GM18873 (cell line): ENCODE measurements around the gene CFAP119.

Experiments
- ATAC-seq: cut with Tn5 transposase; IDR thresholded peaks from one replicate; pipeline ENCODE4 v1.9.1; 2021; ENCODE audit warnings: mild to moderate bottlenecking, moderate library complexity, moderate number of reproducible peaks; ENCODE audit not compliant: unreplicated experiment, low FRiP score

CFAP119 gene

DNA sequence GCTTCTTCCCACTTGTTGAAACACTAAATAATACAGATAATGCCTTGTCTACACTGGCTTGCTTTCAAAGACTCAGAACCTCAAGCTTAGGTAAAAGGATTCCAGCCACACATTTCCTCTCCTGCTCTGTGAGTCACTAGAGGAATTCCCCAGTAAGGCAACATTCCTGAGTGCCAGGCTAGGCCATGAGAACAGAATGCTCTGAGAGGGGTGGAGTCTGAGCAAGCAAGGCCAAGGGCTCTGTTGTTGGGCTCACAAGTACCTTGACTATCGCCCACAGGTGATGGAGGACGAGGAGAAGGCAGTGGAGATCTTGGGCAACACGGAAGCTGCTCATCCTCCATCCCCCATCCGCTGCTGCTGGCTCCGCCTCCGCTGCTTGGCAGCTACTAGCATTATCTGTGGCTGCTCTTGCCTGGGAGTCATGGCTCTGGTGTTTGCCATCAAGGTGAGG lies 20.4 kb downstream of the CFAP119 start:
- no peak for ATAC-seq

DNA sequence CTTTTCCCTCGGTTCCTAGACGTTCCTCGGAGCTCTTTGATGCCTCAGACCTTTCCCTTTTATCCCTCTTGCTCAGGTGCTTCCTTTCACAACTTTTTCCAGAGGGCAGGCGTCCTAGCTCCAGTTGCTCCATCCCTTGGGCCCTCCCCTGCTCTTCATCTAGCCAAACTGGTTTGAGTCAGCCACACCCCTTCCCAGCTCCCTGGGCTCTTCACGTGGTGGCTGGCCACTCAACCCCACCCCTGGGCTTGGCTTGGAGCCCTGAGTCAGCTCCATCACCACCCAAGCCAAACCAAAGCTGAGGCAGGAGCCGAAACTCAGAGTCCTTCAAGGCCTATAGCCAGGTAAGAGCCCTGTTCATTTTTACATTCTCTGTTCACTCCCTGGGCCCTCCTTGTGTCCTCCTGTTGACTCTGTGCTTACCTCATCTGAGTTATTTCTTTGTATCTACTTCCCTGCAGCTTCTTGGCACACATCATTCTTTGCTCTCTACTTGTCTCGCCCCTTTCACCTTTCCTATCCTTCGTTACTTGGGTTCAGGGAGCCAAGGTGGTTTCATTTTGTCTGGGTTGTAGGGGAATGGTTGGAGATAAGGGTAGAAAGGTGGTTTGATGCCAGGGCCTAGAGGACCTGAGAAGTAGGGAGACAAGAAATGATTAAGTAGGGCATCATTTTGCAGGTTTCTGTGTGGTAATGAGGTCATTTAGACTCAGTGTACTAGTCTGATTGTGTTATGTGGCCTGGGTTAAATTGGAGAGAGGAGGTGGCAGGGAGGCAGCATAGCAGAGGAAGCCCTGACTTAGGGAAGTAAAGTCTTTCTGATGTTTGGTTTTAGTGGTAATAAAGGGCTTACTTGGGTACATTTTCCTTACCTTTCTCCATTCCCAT lies 21.3 kb downstream of the CFAP119 start:
- no peak for ATAC-seq

DNA sequence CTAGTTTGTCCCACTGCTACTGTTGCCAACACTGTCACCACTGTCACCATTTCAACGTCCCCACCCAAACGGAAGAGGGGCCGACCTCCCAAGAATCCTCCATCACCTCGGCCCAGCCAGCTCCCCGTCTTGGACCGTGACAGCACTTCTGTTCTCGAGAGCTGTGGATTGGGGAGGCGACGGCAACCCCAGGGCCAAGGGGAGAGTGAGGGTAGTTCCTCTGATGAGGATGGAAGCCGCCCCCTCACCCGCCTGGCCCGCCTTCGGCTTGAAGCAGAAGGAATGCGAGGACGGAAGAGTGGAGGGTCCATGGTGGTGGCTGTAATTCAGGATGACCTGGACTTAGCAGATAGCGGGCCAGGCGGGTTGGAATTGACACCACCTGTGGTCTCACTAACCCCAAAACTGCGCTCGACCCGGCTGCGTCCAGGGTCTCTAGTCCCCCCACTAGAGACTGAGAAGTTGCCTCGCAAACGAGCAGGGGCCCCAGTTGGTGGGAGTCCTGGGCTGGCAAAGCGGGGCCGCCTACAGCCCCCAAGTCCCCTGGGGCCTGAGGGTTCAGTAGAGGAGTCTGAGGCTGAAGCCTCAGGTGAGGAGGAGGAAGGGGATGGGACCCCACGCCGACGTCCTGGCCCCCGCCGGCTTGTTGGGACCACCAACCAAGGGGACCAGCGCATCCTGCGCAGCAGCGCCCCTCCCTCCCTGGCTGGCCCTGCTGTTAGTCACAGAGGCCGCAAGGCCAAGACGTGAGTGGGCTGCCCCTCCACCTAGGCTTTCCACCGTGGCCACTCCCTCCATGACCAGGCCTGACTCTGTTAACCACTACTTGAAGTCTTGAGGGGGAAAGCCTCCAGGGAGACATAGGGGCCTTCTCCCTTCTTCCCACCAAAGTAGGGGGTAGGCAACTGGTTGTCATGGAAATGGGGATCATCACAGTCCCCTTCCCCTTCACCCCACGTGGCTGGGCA lies 22.6 kb downstream of the CFAP119 start:
- ATAC-seq, result no peak

DNA sequence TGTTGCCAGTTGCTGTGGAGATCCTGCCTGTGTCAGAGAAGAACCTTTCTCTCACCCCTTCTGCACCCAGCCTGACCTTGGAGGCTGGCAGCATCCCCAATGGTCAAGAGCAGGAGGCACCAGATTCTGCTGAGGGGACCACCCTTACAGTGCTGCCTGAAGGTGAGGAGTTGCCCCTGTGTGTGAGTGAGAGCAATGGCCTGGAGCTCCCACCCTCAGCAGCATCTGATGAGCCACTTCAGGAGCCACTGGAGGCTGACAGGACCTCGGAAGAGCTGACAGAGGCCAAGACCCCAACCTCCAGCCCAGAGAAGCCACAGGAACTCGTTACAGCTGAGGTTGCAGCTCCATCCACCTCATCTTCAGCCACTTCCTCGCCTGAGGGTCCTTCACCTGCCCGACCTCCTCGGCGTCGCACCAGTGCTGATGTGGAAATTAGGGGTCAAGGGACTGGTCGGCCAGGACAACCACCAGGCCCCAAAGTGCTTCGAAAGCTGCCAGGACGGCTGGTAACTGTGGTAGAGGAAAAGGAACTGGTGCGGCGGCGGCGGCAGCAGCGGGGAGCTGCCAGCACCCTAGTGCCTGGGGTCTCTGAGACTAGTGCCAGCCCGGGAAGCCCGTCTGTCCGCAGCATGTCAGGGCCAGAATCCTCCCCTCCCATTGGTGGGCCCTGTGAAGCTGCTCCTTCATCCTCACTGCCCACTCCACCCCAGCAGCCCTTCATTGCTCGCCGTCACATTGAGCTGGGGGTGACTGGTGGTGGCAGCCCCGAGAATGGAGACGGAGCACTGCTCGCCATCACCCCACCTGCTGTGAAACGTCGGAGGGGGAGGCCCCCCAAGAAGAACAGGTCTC lies 23.8 kb downstream of the CFAP119 start:
- ATAC-seq, result no peak

DNA sequence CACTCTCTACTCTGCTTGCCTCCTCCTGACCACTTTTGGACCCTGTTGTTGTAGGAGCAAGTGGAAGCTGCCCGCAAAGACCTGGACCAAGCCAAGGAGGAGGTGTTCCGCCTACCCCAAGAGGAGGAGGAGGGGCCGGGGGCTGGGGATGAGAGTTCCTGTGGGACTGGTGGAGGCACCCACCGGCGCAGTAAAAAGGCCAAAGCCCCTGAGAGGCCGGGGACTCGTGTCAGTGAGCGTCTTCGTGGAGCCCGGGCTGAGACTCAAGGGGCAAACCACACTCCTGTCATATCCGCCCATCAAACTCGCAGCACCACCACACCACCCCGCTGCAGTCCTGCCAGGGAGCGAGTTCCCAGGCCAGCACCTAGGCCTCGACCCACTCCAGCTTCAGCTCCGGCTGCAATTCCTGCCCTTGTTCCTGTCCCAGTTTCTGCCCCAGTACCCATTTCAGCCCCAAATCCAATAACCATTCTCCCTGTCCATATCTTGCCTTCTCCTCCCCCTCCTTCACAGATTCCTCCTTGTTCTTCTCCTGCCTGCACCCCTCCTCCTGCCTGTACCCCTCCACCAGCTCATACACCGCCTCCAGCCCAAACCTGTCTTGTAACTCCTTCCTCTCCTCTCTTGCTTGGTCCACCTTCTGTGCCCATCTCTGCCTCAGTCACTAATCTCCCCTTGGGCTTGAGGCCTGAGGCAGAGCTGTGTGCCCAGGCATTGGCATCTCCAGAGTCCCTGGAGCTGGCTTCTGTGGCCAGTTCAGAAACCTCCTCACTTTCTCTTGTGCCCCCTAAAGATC lies 24.7 kb downstream of the CFAP119 start:
- ATAC-seq, result no peak

DNA sequence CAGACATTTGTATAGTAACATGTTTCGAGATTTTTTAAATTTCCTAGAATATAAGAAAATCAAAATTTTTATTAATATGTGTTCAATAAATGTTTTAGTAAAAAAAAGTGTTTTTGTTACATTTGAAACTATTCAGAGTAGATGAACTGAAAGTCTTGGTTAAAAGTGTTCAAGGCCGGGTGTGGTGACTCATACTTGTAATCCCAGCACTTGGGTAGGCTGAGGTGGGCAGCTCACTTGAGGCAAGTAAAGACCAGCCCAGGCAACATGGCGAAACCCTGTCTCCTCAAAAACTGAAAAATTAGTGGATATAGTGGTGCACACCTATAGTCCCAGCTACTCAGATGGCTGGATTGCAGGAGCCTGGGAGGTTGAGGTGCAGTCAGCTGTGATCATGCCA lies 30.5 kb downstream of the CFAP119 start:
- no peak for ATAC-seq

DNA sequence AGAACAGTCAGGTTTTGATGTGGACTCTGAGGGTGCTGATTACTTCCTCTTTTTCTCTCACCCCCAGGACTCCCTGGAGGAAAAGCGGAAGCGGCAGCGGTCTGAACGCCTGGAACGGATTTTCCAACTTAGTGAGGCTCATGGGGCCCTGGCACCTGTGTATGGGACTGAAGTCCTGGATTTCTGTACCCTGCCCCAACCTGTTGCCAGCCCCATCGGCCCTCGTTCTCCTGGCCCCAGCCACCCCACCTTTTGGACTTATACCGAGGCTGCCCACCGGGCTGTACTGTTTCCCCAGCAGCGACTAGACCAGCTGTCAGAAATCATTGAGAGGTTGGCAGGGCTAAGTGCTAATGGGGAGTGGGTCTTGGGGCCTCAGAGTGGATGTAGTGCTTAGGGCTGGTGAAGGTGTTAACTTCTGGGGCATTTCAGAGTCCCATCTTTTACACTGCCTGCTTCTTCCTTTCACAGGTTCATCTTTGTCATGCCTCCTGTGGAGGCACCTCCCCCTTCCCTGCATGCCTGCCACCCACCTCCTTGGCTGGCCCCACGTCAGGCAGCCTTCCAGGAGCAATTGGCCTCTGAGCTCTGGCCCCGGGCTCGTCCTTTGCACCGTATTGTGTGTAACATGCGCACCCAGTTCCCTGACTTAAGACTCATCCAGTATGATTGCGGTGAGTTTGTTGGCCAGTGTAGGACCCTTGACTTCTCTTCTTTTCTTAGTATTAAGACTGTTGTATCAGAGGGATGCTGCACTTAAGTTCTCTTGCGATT lies 32.8 kb downstream of the CFAP119 start:
- ATAC-seq, result no peak

DNA sequence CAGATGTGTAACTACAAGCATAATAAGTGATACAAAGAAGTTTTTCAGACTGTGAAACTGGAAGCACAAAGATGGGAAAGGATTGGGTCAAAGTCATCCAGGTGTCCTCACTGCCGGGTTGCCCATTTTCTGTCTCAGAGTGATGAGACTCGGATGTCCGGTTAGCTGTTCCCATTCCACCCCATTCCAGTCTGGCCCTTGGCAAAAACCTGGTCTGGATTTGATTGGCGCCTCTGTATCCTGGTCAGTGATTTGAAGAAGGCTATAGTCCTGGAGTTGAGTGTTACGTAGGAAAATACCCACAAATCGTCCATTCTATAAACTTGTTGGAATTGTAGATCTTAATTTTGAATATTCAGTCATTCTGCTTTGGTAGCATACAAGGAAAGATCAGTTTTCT lies 33.5 kb downstream of the CFAP119 start:
- no peak for ATAC-seq

DNA sequence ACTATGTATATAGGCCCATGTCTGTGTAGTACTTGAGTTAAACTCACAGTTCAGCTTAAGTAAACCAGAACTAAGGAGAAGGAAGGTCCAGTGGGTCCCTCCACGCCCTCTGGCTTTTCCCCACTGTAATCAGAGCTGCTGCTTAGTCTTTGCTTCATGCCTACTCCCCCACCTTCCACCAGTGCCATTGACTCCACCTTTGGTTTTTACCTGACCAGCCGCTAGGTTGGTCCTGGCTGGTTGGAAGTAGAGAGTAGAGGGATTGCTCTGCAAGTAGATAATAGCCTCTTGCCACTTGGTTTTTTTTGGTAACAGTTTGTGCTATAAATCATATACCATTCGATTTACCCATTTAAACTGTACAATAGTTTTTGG lies 36.5 kb downstream of the CFAP119 start:
- no peak for ATAC-seq

DNA sequence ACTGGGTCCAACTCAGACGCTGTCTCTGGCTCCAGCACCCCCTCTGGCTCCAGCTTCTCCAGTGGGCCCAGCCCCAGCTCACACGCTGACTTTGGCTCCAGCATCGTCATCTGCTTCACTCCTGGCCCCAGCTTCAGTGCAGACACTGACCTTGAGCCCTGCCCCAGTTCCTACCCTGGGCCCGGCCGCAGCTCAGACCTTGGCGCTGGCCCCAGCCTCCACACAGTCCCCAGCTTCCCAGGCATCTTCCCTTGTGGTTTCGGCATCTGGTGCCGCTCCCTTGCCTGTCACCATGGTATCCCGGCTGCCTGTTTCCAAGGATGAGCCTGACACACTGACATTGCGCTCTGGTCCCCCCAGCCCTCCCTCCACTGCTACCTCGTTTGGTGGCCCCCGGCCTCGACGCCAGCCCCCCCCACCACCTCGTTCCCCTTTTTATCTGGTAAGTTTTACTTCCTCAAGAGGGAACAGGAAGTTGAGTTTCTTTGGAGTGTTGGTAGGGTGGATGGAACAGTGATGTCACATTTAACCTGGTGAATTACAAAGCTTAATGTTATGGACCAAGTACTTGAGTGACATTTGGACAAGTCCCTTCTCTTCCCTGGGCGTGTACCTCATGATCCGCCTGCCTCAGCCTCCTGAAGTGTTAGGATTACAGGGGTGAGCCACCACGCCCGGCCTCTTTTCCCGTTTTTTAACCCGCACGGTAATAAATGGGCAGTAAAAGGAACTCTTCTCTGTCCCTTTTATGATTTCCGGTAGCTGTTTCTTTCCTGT lies 37.0 kb downstream of the CFAP119 start:
- no peak for ATAC-seq

DNA sequence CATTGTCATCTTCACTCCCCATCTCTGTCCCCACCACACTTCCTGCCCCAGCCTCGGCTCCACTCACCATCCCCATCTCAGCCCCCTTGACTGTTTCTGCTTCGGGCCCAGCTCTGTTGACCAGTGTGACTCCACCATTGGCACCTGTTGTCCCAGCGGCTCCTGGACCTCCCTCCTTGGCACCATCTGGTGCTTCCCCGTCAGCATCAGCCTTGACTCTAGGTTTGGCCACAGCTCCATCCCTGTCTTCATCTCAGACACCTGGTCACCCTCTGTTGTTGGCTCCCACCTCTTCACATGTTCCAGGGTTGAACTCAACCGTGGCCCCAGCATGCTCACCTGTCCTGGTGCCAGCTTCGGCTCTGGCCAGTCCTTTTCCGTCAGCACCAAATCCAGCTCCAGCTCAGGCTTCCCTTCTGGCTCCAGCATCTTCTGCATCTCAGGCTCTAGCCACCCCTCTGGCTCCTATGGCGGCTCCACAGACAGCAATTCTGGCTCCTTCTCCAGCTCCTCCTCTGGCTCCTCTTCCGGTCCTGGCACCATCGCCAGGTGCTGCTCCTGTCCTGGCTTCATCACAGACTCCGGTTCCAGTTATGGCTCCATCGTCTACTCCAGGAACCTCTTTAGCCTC lies 38.0 kb downstream of the CFAP119 start:
- ATAC-seq, result no peak

DNA sequence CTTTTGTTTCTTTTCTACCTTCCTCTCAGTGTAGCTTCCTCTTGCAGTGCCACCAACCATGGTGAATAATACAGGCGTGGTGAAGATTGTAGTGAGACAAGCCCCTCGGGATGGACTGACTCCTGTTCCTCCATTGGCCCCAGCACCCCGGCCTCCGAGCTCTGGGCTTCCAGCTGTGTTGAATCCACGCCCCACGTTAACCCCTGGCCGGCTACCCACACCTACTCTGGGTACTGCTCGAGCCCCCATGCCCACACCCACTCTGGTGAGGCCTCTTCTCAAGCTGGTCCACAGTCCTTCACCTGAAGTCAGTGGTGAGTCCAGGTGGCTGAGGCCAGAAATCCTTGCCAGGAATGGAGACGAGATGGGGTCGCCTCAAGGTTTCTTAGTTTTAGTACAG lies 38.9 kb downstream of the CFAP119 start:
- ATAC-seq, result no peak

DNA sequence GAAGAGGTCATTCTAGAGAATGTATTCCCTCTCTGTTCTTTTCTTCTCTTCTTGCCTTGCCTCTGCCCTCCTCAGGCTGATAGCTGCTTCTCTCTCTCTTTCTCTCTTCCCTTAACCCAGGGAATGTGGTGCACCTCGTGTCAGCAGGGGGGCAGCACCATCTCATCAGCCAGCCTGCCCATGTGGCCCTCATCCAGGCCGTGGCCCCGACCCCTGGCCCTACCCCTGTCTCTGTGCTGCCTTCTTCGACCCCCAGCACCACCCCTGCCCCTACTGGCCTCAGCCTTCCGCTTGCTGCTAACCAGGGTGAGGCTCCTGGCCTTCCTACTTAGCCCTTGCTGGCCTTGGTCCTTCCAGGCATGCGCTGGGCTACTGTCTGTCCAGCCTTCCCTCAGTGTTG lies 39.4 kb downstream of the CFAP119 start:
- no peak for ATAC-seq

DNA sequence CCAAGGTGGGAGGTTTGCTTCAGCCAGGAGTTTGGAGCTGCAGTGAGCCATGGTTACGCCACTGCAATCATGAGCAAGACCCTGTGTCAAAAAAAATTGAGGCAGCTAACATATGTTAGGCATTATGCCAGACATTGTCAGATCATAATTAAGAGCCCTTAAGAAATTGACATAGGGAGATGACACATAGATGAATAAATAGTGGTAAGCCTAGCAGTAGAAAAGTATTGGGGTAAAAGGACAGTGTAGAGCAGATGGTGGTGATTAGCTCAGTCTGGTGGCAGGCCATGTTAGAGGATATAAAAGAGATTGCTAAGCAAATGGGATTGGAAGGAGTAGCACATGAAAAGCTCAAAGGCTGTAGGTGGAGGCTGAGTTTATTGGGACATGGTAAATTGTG lies 40.3 kb downstream of the CFAP119 start:
- ATAC-seq, result no peak

DNA sequence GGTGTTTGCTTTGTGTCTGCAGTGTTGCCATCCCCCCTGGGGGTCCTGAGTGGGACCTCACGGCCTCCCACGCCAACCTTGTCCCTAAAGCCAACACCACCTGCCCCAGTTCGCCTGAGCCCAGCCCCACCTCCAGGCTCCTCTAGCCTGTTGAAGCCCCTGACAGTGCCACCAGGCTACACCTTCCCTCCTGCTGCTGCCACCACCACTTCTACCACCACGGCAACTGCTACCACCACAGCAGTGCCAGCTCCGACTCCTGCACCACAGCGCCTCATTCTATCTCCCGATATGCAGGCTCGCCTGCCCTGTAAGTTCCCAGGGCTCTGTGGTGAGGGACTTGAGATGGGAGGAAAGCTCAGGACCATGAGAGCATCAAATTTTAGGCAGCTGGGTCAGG lies 40.7 kb downstream of the CFAP119 start:
- ATAC-seq, result no peak

DNA sequence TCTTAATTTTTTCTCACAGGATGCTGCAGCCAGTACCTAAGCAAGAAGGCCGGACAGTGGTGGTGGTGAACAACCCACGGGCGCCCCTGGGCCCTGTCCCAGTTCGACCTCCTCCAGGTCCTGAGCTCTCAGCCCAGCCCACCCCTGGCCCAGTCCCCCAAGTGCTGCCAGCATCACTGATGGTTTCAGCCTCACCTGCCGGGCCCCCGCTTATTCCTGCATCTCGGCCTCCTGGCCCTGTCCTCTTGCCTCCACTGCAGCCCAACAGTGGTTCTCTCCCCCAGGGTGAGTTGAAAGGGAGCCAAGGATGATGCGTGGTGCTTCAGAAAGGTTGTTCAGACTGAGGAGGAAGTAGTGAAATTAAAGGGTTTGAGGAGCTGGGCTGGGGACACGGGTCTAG lies 41.2 kb downstream of the CFAP119 start:
- no peak for ATAC-seq

DNA sequence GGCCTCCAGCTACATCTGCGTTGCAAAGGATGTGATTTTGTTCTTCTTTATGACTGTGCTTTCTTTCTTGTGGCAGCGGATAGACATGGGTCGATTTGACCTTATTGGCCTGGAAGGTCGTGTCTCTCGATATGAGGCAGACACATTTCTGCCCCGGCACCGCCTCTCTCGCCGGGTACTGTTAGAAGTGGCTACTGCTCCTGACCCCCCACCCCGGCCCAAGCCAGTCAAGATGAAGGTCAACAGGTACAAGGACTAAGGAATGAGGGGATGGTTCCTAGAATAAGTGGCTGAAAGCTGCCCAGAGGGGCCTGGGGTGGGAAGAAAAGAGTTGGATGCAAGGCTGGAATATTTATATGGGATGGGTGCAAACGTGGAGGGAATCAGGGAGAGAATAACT lies 41.8 kb downstream of the CFAP119 start:
- no peak for ATAC-seq
